GM21528 (cell line): ENCODE results near the gene PURB.
"Not testable (repeated sequence)": the region's sequence is repeated elsewhere in the genome, so short reads cannot be mapped to it uniquely, and the experiment has no call there.

ENCODE experiments used
- ATAC-seq: cut with Tn5 transposase; IDR thresholded peaks from one replicate; pipeline ENCODE4 v1.9.1; 2021; ENCODE audit warnings: mild to moderate bottlenecking, moderate library complexity; ENCODE audit not compliant: unreplicated experiment, low FRiP score

PURB gene

GRCh38 chr7:44858161-44858560 is 27.2 kb downstream of the PURB start:
- ATAC-seq = no peak

- no peak for ATAC-seq
These were observed 30.5 kb downstream of the PURB start for GRCh38 chr7:44854644-44855364.

- ATAC-seq = no peak
These were observed 31.9 kb downstream of the PURB start for GRCh38 chr7:44853391-44853790.

- no peak for ATAC-seq
These were observed 32.7 kb downstream of the PURB start for GRCh38 chr7:44852590-44852989.

GRCh38 chr7:44849885-44850544 is 35.3 kb downstream of the PURB start:
- ATAC-seq = no peak

GRCh38 chr7:44849259-44849884 is 36.0 kb downstream of the PURB start:
- no peak for ATAC-seq

- ATAC-seq = peak; percentile 86
These were observed 37.3 kb downstream of the PURB start, which contains the start of gene H2AZ2 for GRCh38 chr7:44847920-44848634. TSS of gene H2AZ2 (minus strand) at chr7:44848087. CDS start at chr7:44847971, 116 bp downstream.

GRCh38 chr7:44847509-44847919 is 37.8 kb downstream of the PURB start:
- ATAC-seq = peak; percentile 75

- ATAC-seq = no peak
These were observed 38.4 kb downstream of the PURB start for GRCh38 chr7:44846816-44847508.

- not testable (repeated sequence) for ATAC-seq
These were observed 38.9 kb downstream of the PURB start for GRCh38 chr7:44846390-44846789.

GRCh38 chr7:44845451-44845850 is 39.9 kb downstream of the PURB start:
- ATAC-seq = no peak

GRCh38 chr7:44843440-44843839 is 41.9 kb downstream of the PURB start:
- not testable (repeated sequence) for ATAC-seq

GRCh38 chr7:44842675-44843074 is 42.7 kb downstream of the PURB start:
- not testable (repeated sequence) for ATAC-seq

- ATAC-seq = no peak
These were observed 46.6 kb downstream of the PURB start for GRCh38 chr7:44838751-44839150.

GRCh38 chr7:44827567-44827966 is 57.8 kb downstream of the PURB start:
- ATAC-seq = no peak
